Endothelial cell of umbilical vein (primary cell): ENCODE results near the gene CEP120.

Experiments used
- CTCF ChIP-seq, 2 donors: IDR thresholded peaks; 1 replicate in 1 of 2; 2 replicates in 1 of 2; pipeline ENCODE4 v1.5.1; 2011; ENCODE audit warnings: low read length in 2 of 2, mild to moderate bottlenecking in 2 of 2, moderate library complexity in 2 of 2, control low read depth in 1 of 2, inconsistent platforms in 1 of 2, low read depth in 1 of 2; ENCODE audit not compliant: insufficient read depth in 1 of 2; ENCODE audit errors: extremely low read depth in 1 of 2
- EZH2 ChIP-seq: IDR thresholded peaks from 2 replicates; pipeline ENCODE4 v1.6.1; 2012; ENCODE audit warnings: borderline replicate concordance, low read depth, mild to moderate bottlenecking, moderate library complexity, low read length, inconsistent platforms; ENCODE audit not compliant: severe bottlenecking
- FOS ChIP-seq: IDR thresholded peaks from 2 replicates; pipeline ENCODE4 v1.6.1; 2011; ENCODE audit warnings: mild to moderate bottlenecking, low read length, moderate library complexity, borderline replicate concordance; ENCODE audit not compliant: insufficient read depth
- GATA2 ChIP-seq: IDR thresholded peaks from 2 replicates; pipeline ENCODE4 v1.7.0; 2011; ENCODE audit warnings: low read depth, mild to moderate bottlenecking, moderate library complexity, mixed read lengths, low read length; ENCODE audit not compliant: insufficient read length, insufficient read depth
- JUN ChIP-seq: IDR thresholded peaks from 2 replicates; pipeline ENCODE4 v1.6.1; 2011; ENCODE audit warnings: borderline replicate concordance, low read depth; ENCODE audit not compliant: insufficient read length, insufficient read depth
- MAX ChIP-seq: IDR thresholded peaks from 2 replicates; pipeline ENCODE4 v1.6.1; 2011; ENCODE audit not compliant: insufficient read depth, insufficient read length
- MYC ChIP-seq: IDR thresholded peaks from one replicate; pipeline ENCODE4 v1.6.1; 2011; ENCODE audit warnings: mild to moderate bottlenecking, low read depth, low read length
- POLR2A ChIP-seq: IDR thresholded peaks from 2 replicates; pipeline ENCODE4 v1.6.1; 2012; ENCODE audit warnings: low read depth, mild to moderate bottlenecking, control low read depth, low read length
- POLR2AphosphoS5 ChIP-seq: IDR thresholded peaks from 2 replicates; pipeline ENCODE4 v1.6.1; 2012; ENCODE audit warnings: low read depth, mild to moderate bottlenecking, control low read depth, low read length, moderate library complexity; ENCODE audit not compliant: insufficient read depth

- no peak for TF ChIP-seq CTCF (IDR thresholded peaks at IDR 0.05; ENCODE audit: extremely low read depth in 1 of 2, insufficient read depth in 1 of 2, low read depth in 1 of 2, low read length in 2 of 2)
- no peak for TF ChIP-seq POLR2AphosphoS5
- TF ChIP-seq EZH2: no peak
- TF ChIP-seq POLR2A: no peak
- TF ChIP-seq MAX: no peak
- no peak for TF ChIP-seq FOS
- TF ChIP-seq GATA2: no peak
- no peak for TF ChIP-seq JUN
- TF ChIP-seq MYC: no peak
Measured at GRCh38 chr5:123441408-123441807, 18.2 kb upstream of the CEP120 start.
